ENCODE results near the gene CPNE2. TPM values are rescaled to one million over a fixed set of nuclear protein-coding genes. Genes with fewer than 3 reads are reported as not detected.

The CPNE2 gene
- total RNA-seq, 2 donors from 2014 or later: 16.0 to 26.1 TPM

DNA sequence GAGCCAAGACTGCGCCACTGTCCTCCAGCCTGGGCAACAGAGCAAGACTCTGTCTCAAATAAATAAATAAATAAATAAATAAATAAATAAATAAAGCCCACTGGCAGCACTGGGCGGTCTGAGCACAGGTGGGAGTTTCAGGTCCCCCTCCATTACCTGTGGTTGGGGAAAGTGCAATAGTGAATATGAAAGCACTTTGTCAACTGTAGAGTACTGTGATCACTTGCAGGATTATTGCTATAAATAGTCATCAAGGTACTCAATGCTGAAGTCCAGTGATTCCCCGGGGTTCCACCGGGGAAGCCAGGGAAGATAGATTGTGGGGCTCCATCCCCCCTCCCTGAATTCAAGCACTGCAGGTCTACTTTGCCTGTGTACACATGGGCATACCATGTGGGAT is 42.7 kb upstream of the CPNE2 start:
- TF ChIP-seq, protein P1, sequence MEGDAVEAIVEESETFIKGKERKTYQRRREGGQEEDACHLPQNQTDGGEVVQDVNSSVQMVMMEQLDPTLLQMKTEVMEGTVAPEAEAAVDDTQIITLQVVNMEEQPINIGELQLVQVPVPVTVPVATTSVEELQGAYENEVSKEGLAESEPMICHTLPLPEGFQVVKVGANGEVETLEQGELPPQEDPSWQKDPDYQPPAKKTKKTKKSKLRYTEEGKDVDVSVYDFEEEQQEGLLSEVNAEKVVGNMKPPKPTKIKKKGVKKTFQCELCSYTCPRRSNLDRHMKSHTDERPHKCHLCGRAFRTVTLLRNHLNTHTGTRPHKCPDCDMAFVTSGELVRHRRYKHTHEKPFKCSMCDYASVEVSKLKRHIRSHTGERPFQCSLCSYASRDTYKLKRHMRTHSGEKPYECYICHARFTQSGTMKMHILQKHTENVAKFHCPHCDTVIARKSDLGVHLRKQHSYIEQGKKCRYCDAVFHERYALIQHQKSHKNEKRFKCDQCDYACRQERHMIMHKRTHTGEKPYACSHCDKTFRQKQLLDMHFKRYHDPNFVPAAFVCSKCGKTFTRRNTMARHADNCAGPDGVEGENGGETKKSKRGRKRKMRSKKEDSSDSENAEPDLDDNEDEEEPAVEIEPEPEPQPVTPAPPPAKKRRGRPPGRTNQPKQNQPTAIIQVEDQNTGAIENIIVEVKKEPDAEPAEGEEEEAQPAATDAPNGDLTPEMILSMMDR (IDR thresholded peaks at IDR 0.05): no peak
- Histone ChIP-seq H3K36me3 (no peaks in the 10 kb centered on the region), H3K27me3 (no peaks in the 10 kb centered on the region), H3K27ac (no peak overlapping the region), H3K4me1 (peaks cover 0 to 4% of the 10 kb centered on the region in 2 donors), H3K4me3 (no peak overlapping the region), H3K9me3 (no peaks in the 10 kb centered on the region)
- no peak for DNase-seq (ENCODE audit: low spot score)

DNA sequence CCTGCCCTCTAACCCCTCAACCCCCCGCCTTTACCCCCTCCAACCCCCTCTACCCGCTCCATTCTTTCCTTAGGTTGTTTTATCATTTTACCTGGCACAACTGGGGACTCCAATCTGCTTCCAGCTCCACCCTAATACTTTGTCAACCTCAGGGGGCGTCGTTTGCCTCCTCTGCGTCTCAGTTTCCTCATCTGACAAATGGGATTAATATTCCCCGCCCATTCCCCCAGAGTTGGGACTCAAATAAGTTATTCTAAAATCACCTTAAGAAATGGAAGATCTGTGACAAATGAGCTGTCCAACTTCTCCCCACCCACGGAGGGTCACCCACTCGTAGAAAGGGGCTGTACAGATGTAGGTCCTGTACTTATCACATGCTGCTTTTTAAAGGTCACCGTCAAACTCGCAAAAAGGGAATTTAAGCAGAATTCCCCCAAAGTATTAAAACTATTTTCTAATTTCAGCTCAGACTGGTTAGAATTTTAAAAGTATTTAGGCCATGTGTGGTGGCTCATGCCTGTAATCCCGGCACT is 40.6 kb upstream of the CPNE2 start:
- no peak for DNase-seq (ENCODE audit: low spot score)
- Histone ChIP-seq H3K9me3 (no peaks in the 10 kb centered on the region), H3K27me3 (no peaks in the 10 kb centered on the region), H3K27ac (no peak overlapping the region), H3K4me1 (no peaks in the 10 kb centered on the region), H3K4me3 (no peak overlapping the region), H3K36me3 (no peaks in the 10 kb centered on the region)
- TF ChIP-seq, protein P1 (IDR thresholded peaks at IDR 0.05): no peak

DNA sequence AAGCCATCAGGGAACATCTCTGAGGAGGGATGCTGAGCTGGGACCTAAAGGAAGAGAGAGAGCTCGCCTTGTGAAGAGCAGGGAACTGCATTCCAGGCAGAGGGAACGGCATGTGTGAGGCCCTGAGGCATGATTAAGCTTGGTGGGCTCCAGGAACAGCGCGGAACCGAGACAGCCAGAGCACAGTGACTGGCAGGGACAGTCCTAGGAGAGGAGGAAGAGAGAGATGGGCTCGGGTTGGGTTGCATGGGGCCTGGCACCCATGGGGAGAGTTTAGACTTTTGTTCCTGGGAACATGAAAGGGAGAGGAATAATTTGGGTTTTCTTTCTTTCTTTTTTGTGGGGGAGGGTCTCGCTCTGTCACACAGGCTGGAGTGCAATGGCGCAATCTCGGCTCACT is 39.2 kb upstream of the CPNE2 start:
- TF ChIP-seq, protein P1 (IDR thresholded peaks at IDR 0.05): no peak
- Histone ChIP-seq H3K27ac (no peak overlapping the region), H3K4me1 (no peaks in the 10 kb centered on the region), H3K4me3 (no peak overlapping the region), H3K9me3 (no peaks in the 10 kb centered on the region), H3K27me3 (no peaks in the 10 kb centered on the region), H3K36me3 (no peaks in the 10 kb centered on the region)
- DNase-seq (ENCODE audit: low spot score): no peak

DNA sequence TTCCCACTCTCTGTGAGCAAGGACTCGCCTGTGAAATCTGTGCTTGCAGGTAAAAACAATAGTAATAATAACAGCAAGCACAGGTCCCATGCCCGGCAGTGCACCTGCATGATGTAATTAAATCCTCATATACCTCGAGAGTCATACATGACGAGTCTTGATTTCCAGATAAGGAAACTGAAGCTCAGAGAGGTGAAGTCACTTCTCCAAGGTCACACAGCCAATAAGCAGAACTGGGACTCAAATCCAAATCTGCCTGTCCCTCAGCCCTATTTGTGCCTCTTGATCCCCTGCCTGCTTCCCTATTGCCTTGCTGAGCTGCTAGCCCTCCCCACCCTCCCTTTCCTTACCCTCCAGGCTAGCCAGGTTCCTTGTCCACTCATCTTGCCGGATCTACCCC is 38.0 kb upstream of the CPNE2 start:
- no peaks in the 10 kb centered on the region for H3K36me3 ChIP-seq
- DNase-seq (ENCODE audit: low spot score): no peak

DNA sequence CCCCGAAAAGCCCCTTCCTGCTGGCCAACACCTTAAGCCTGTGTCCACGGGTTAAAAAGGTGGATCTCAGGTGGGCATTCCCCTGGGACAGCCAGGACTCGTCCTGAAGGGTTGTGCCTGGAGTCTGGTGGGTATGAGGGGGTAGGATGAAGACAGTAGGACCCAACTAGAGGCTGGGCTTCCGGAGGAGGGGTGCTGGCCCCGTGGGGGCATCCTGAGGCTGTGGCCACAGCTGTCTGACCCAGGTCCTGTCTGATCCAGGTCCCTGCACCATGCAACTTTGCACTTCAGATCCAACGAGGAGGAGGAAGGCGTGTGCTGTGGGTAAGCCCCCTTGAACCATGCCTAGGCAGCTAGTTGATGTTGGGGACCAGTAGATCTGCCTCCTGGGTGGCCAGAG is 37.6 kb upstream of the CPNE2 start:
- Histone ChIP-seq H3K4me3 (no peak overlapping the region), H3K27me3 (no peaks in the 10 kb centered on the region), H3K36me3 (no peaks in the 10 kb centered on the region), H3K27ac (no peak overlapping the region), H3K9me3 (no peaks in the 10 kb centered on the region), H3K4me1 (no peaks in the 10 kb centered on the region)
- TF ChIP-seq, protein P1 (IDR thresholded peaks at IDR 0.05): no peak
- DNase-seq (ENCODE audit: low spot score): no peak

More for the DNA sequence above, 38.0 kb upstream of the CPNE2 start:
- Histone ChIP-seq H3K4me3 (no peak overlapping the region), H3K27ac (no peak overlapping the region), H3K27me3 (no peaks in the 10 kb centered on the region), H3K9me3 (no peaks in the 10 kb centered on the region), H3K4me1 (no peaks in the 10 kb centered on the region)
- TF ChIP-seq, protein P1 (IDR thresholded peaks at IDR 0.05): no peak

DNA sequence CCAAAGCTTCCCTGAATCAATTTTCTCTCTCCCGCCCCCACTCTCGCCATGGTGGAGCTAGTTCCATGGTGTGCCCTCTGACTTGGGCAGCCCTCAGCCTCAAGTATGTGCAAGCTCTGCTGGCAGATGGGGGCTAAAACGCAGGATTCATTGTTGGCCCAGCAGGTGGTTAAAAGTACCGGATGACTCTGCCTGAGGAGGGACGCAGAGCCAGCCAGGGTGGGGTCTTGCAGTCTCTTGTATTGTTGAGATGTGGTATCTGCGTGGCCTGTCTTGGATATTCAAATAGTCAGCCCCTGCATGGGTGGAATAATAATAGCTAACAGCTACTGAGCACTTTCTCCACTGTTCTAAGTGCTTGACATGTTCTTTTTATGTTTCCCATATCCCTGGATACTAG is 36.7 kb upstream of the CPNE2 start:
- Histone ChIP-seq H3K4me1 (peaks cover 0 to 7% of the 10 kb centered on the region in 2 donors), H3K4me3 (no peak overlapping the region), H3K27ac (no peak overlapping the region), H3K27me3 (no peaks in the 10 kb centered on the region), H3K36me3 (no peaks in the 10 kb centered on the region), H3K9me3 (no peaks in the 10 kb centered on the region)
- TF ChIP-seq, protein P1 (IDR thresholded peaks at IDR 0.05): no peak
- no peak for DNase-seq (ENCODE audit: low spot score)

Data from right atrium auricular region (tissue), 2 donors.